Inflammatory macrophage treated with lipopolysaccharide for 4 hours (primary cell): ENCODE measurements around the gene CEBPB.
"Not testable (repeated sequence)": the region's sequence is repeated elsewhere in the genome, so short reads cannot be mapped to it uniquely, and the experiment has no call there.

Source experiments
- DNase-seq: peaks from one replicate; pipeline ENCODE4 v3.0.0-alpha.2; 2020

The CEBPB gene

DNA sequence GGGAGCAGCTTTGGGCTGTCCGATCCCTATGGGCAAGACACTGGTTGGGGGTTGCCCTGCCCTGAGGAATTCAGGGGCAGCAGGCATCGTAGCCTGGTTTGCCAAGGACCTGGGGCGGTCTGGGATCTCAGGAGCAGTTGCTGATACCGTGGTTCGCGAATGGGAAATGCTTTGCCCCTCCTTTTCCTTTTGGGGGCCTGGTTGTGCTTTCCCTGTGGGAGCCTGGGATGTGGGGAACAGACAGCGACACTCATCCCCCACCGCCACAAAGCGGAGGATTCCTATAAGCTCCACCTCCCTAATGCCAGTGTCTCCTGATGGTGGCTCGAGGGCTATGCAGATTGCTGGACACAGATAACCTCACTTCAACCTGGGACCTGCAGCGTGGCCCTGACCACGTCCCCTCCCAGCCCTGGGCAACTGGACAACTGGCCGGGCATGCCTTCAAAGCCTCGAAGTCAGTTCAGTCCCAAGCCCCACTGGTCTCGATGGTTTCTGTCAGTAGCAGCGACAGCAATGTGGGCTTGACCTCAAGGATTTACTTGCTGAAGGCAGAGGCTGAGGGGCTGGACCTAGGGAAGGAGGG is 3.3 kb downstream of the CEBPB start:
- peak; percentile 36 for DNase-seq

GRCh38 chr20:50194422-50194830 is 3.8 kb downstream of the CEBPB start:
- peak; percentile 59 for DNase-seq

GRCh38 chr20:50194831-50195523 is 4.3 kb downstream of the CEBPB start:
- peak; percentile 39 for DNase-seq

DNA sequence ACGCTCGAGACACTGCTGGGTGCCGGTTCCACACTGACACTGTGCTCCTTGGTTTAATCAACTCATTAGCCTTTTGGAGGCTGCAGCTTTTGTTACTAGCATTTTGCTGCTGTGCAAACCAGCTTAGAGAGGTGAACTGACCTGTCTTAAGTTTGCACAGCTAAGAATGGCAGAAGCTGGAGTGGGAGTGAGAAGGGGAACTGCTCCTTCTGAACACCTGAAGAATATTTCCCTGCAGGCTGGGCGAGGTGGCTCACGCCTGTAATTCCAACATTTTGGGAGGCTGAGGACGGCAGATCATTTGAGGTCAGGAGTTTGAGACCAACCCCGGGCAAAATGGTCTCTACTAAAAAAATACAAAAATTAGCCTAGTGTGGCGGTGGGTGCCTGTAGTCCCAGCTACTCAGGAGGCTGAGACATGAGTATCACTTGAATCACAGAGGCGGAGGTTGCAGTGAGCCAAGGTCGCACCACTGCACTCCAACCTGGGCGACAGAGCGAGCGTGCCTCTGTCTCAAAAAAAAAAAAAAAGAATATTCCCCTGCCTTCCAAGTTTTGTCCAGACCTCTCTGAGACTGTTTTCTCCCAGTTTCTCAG is 5.0 kb downstream of the CEBPB start:
- DNase-seq, result no peak

- DNase-seq, result no peak
Measured at GRCh38 chr20:50196248-50196647, 5.6 kb downstream of the CEBPB start.

GRCh38 chr20:50196896-50197295 is 6.3 kb downstream of the CEBPB start:
- DNase-seq, result no peak

DNA sequence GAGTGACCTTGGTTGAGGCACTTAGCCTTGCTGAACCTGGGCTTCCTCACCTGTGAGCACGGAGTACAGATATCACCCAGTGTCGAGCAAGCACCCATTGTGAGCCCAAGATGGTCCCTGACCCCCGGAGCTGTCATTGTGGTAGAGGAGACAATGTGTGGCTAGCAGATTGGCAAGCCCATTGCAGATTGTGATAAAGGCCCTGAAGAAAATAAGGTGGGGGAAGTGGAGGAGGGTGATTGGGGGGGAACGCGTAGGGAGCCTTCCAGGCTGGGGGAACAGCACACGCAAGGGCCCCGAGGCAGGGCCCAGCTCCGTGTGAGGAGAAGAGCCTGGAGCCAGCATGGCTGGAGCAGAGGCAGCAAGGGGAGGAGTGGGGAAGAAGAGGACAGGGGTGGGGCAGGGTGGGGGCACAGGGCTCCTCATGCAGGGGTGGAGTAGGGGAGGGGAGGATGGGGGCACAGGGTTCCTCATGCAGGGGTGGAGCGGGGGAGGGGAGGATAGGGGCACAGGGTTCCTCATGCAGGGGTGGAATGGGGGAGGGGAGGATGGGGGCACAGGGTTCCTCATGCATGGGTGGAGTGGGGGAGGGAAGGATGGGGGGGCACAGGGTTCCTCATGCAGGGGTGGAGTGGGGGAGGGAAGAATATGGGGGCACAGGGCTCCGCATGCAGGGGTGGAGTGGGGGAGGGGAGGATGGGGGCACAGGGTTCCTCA is 7.0 kb downstream of the CEBPB start:
- no peak for DNase-seq

GRCh38 chr20:50198180-50198666 is 7.6 kb downstream of the CEBPB start:
- no peak for DNase-seq

DNA sequence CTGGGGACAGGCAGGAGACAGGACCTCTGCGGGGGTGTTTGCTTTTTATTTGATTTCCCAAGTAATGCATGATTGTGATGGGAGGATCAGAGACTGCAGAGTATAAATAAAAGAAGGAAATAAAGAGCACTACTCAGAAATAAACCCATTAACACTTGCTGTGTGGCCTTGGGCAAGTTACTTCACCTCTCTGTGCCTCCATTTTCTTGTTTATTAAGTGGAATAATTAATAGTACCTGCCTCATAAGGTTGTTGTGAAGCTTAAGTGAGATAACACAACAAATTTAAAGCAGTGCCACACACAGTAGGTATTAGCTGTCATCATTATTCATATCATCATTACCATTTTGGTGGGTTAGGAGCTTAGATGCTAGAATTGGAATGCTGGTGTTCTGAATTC is 8.1 kb downstream of the CEBPB start:
- no peak for DNase-seq

DNA sequence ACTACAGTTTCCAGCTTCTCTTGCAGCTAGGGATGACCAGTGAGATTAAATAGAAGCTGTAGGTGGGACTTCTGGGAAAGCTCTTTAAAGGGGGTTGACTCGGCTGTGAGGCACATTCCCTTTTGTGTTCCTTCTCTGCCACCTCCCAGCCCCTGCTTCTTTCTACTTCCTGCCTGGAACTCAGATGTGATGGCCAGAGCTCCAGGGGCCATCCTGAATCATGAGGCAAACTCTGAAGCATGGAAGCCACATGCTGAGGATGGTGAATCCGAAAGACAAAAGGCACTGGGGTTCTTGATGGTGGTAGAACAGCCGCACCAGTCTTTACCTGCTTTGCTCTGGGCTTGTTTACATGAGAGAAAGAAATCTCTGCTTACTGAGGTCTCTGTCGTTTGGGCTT is 9.1 kb downstream of the CEBPB start:
- DNase-seq, result no peak

GRCh38 chr20:50200482-50201104 is 10.0 kb downstream of the CEBPB start:
- DNase-seq, result no peak

GRCh38 chr20:50201710-50202109 is 11.1 kb downstream of the CEBPB start:
- not testable (repeated sequence) for DNase-seq

DNA sequence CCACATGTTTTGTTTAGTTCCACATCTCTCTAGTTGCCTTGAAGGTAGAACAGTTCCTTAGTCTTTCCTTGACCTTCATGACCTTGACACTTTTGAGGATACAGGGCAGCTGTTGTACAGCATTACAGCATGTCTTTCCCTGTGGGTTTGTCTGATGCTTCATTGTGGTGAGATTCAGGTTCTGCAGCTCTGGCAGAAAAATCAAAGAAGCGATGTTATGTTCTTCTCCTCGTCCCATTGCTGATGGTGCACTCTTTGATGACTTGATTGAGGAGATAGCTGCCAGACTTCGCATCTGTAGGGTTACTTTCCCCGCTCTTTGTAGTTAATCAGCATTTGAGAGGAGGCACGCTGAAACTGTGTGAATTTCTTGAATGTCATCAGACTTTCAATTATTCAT is 12.0 kb downstream of the CEBPB start:
- DNase-seq, result no peak

DNA sequence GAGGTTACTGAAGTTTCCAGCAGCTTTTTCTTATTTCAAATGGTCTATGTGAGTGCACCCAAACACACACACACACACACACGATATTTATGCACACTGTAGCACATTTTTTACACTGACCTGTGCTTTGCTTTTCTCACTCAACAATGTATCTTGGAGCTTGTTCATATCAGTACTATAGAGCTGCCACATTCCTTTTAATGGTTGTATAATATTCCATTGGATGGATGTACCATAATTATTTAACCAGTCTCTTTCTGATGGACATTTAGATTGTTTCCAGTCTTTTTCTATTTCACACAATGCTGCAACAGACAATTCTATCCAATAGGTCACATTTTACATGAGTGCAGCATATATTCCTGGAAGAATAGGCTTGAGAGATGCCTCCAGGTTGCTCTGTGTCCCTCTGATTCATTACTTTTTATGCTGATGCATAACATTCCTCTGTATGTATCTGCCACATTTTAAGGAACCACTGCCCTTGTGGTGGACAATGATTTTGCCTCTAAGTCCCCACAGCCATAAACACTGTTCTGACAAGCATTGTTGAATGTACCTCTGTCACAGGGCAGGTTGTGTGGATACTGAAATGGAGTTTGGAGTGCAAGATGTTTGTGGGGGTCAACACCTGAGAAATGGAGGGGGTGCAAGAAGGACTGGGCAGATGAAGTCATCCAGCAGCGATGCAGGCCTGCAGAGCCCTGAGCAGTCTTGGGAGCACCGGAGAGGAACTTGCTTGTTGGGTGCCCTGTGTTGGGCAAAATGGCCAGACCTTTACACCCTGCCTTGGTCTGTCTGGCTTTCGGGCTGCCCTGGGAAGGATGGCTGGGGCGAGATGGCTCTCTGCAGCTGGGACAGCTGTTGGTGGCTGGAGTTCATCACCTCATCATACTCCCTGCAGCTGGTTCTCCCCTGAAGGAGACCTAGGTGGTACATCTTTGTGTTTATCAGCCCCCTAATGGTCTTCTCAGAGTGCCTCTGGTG is 13.6 kb downstream of the CEBPB start:
- DNase-seq, result no peak

GRCh38 chr20:50207026-50207425 is 16.4 kb downstream of the CEBPB start:
- DNase-seq, result no peak

DNA sequence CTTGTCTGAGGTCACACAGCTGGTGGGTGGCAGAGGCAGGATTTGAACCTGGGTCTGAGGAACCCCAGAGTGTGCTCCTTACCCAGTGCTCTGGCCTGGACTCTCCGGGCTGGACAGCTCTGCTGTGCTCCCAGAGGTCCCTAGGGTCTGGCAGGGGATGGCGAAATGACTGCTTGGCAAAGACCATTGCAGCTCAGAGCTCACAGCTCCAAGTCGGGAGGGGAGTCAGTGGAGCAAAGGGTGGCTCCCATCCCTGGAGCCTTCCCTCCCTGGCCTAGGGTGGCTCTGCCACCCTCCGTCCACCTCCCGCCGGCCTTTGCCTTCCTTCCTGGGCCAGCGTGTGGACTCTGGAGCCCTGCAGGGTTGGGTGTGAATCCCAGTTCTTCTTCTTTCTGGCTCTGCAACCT is 17.5 kb downstream of the CEBPB start:
- DNase-seq, result no peak

DNA sequence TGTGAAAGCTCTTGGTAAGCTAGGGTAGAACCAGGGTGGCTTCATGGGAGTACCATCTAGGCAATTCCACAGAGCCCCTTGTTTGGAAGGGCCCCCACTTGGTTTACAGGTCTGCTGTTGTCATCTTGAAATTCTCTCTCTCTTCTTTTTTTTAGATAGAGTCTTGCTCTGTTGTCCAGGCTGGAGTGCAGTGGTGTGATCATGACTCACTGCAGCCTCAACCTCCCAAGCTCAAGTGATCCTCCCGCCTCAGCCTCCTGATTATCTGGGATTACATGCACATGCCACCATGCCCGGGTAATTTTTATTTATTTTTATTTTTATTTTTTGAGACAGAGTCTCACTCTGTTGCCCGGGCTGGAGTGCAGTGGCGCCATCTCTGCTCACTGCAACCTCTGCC is 18.2 kb downstream of the CEBPB start:
- not testable (repeated sequence) for DNase-seq

DNA sequence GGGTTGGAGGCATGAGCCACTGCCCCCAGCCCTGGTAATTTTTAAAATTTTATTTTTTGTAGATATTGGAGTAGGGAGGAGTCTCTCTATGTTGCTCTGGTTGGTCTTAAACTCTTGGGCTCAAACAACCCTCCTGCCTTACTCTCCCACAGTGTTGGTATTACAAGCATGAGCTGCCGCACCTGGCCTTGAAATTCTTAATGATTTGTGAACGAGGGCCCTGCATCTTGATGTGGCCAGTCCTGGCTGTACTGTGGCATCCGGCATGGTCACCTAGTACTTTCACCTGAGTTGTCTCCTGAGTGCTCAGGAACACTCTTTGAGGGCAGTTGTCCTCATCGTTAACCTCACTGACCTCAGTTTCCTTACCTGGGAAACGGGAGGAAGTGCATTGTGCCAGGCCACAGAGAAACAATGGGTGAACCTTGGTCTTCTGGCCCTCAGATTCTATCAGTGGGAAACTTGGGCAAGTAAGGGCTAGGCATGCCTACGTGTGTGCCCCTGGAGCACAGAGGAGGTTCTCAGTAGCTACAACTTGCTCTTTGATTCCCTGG is 19.5 kb downstream of the CEBPB start:
- no peak for DNase-seq

GRCh38 chr20:50211091-50211490 is 20.5 kb downstream of the CEBPB start:
- DNase-seq, result no peak

GRCh38 chr20:50213531-50214106 is 23.0 kb downstream of the CEBPB start:
- no peak for DNase-seq
